Epithelial cell of esophagus (primary cell): ENCODE results near the gene SOX10.
A peak's percentile ranks its signal among the peaks of the same experiment; 100 is the strongest.

Experiments used
- DNase-seq: peaks from one replicate; pipeline ENCODE4 v3.0.0; 2010; ENCODE audit warnings: low read depth
- H3K4me3 ChIP-seq: 2 replicates; pipeline ENCODE4 v1.5.1; 2011; ENCODE audit warnings: mild to moderate bottlenecking, low read length, control low read depth
- TF ChIP-seq, protein P1 (sequence below): IDR thresholded peaks from 2 replicates; pipeline ENCODE4 v1.5.1; 2011; ENCODE audit warnings: low read depth, mild to moderate bottlenecking, low read length, control low read depth, inconsistent platforms; ENCODE audit not compliant: insufficient read depth; ENCODE audit errors: missing control alignments

Gene SOX10

GRCh38 chr22:37931893-37932389 lies 52.4 kb downstream of the SOX10 start:
- DNase-seq, result no peak
- no peak overlapping the region for H3K4me3 ChIP-seq
- TF ChIP-seq, protein P1, sequence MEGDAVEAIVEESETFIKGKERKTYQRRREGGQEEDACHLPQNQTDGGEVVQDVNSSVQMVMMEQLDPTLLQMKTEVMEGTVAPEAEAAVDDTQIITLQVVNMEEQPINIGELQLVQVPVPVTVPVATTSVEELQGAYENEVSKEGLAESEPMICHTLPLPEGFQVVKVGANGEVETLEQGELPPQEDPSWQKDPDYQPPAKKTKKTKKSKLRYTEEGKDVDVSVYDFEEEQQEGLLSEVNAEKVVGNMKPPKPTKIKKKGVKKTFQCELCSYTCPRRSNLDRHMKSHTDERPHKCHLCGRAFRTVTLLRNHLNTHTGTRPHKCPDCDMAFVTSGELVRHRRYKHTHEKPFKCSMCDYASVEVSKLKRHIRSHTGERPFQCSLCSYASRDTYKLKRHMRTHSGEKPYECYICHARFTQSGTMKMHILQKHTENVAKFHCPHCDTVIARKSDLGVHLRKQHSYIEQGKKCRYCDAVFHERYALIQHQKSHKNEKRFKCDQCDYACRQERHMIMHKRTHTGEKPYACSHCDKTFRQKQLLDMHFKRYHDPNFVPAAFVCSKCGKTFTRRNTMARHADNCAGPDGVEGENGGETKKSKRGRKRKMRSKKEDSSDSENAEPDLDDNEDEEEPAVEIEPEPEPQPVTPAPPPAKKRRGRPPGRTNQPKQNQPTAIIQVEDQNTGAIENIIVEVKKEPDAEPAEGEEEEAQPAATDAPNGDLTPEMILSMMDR, result no peak

GRCh38 chr22:37930952-37931440 lies 53.4 kb downstream of the SOX10 start:
- no peak overlapping the region for H3K4me3 ChIP-seq
- TF ChIP-seq, protein P1, result no peak
- no peak for DNase-seq

GRCh38 chr22:37930270-37930951 lies 53.9 kb downstream of the SOX10 start:
- TF ChIP-seq, protein P1, result peak; percentile 48
- H3K4me3 ChIP-seq, result no peak overlapping the region
- DNase-seq, result no peak

DNA sequence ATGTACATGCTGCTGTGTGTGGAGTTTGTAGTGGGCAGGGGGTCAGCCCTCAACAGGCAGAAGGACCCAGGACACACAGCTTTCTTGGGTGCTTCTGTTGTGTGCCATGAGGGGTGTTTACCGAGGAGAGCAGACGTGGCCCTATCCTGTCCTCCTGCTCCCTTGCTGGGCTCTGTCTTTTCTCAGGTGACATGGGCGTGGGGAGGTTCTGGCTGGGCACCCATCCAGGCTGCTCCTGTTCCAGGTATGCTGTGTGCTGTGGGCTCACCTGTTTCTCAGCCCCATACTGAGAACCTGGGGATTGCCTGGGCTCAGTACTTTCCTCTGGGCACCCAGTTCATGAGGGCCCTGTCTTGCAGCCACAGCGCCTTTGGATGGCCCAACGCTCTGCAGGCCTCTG lies 55.0 kb downstream of the SOX10 start:
- no peak overlapping the region for H3K4me3 ChIP-seq
- no peak for DNase-seq
- TF ChIP-seq, protein P1, result no peak

- no peak for DNase-seq
- TF ChIP-seq, protein P1, result no peak
- no peak overlapping the region for H3K4me3 ChIP-seq
These were observed 56.8 kb downstream of the SOX10 start for GRCh38 chr22:37927637-37927936.

DNA sequence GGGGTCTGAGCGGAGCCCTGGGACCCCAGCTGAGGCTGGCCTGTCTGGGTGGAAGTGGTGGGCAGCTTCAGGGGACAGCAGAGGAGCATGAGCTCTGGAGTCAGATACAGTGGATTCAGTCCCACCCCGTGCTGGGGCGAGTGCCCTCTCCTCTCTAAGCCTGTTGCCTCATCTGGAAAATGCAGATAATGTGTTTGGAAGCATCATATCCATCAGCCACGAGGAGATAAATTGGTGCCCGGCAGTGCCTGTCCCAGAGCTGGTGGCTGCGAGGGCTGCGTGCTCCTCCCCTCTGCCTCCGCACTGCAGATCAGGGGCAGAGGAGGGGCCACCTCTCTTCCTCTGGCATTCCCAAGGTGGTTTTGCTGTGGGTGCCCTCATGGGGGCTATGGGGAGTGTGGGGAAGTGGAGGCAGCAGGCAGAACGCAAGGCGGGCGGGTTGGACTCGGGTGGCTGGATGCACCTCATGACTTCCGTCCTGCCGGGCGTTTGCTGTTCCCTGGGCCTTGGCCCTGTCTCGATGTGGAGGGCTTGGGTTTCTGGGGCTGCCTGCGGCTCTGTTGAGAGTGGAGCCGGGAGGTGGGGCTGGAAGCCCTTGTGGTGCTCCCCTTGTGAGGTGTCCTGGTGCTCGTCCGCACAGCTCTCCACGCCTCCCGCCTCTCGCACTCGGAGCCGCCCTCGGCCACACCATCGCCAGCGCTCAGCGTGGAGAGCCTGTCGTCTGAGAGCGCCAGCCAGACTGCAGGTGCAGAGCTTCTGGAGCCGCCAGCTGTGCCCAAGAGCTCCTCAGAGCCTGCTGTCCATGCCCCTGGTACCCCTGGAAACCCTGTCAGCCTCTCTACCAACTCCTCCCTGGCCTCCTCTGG lies 57.4 kb downstream of the SOX10 start:
- TF ChIP-seq, protein P1, result no peak
- no peak overlapping the region for H3K4me3 ChIP-seq
- no peak for DNase-seq

DNA sequence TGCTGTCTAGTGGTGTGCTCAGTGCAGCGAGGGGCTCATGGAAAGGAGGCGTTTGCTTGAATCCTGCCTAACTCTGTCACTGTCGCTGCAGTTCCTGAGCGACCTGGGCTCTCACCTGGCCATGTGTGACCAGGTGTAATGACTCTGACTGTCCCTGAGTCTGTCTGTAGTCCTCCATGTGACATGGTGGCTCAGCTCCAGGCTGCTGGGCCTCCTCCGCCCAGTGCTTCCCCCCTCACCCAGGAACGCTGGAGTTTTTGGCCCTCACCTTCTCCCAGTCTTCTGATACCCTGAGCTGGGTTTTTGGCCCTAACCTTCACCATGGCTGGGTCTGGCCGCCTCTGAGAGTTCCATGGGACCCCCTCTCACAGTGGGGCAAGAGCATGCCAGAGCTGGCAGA lies 58.0 kb downstream of the SOX10 start:
- TF ChIP-seq, protein P1, result no peak
- no peak for DNase-seq
- H3K4me3 ChIP-seq, result no peak overlapping the region
